NCI-H524 (cell line): ENCODE results near the gene ANXA7.
"Not testable (repeated sequence)": the region's sequence is repeated elsewhere in the genome, so short reads cannot be mapped to it uniquely, and the experiment has no call there.

Experiments
- DNase-seq, 2 experiments: peaks; one replicate each; lab custom pipeline; 2025; lab: John Stamatoyannopoulos, UW

Gene ANXA7

DNA sequence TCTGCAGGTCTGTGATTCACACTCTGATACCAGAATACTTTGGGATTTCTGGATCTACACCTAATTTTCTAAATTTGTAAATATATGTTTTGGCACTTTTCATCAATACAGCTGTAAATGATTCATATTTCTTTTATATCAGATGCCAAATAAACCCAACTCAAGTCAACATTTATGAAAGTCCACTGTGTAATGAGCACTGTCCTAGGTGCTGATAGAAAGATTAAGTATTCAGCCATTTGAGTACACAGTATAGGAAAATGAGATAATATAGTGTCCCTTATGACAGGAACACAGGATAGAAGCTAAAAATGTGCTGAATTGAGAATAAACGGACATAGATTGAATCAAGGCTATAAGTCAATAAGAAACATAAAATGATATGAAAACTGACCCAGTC is 6.4 kb downstream of the ANXA7 start:
- DNase-seq = no peak

GRCh38 chr10:73406846-73407245 is 7.0 kb downstream of the ANXA7 start:
- DNase-seq = no peak

- no peak for DNase-seq
These were observed 8.3 kb downstream of the ANXA7 start for GRCh38 chr10:73405556-73405955.

GRCh38 chr10:73404690-73405089 is 9.2 kb downstream of the ANXA7 start:
- DNase-seq = no peak

DNA sequence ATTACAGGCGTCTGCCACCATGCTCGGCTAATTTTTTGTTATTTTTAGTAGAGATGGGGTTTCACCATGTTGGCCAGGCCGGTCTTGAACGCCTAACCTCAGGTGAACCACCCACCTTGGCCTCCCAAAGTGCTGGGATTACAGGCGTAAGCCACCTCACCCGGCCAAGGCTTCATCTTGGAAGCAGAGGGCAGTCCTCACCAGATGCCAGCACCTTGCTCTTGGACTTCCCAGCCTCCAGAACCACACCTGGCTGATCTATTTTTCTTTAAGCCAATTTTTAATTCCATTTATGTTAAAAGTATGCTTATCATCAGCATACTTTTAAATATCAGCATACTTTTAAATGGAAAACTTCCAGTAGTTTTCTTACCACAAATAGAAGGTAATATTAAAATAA is 12.2 kb downstream of the ANXA7 start:
- no peak for DNase-seq

GRCh38 chr10:73399063-73399462 is 14.8 kb downstream of the ANXA7 start:
- DNase-seq = no peak

DNA sequence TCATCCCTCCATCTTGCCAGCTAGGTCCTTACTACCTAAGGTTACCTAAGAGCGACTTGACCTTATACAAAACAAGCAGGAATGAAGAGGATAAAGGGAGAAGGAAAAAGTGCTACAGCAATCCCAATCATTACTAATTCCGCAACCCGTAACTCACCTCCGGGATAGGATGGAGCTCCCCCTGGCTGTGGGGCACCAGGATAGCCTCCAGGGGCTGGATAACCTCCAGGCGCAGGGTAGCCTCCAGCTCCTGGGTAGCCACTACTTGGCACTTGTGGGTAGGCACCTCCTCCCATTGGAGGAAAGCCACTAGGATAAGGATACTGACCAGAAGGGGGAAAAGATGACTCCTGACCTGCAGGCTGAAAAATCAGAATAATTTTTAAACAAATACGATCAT is 15.8 kb downstream of the ANXA7 start:
- no peak for DNase-seq

- not testable (repeated sequence) for DNase-seq
These were observed 19.5 kb downstream of the ANXA7 start for GRCh38 chr10:73394325-73394724.

GRCh38 chr10:73388228-73388627 is 25.6 kb downstream of the ANXA7 start:
- DNase-seq = no peak

DNA sequence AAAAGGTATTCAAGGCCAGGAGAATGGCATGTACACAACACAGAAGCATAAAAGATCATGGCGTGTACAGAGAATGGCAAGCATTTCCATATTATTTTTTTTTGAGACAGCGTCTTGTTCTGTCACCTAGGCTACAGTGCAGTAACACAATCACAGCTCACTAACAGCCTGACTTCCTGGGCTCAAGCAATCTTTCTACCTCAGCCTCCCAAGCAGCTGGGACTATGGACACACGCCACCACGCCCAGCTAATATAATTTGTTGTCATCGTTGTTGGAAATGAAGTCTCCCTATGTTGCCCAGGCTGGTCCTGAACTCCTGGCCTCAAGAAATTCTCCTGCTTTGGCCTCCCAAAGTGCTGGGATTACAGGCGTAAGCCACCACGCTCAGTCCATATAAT is 27.3 kb downstream of the ANXA7 start:
- no peak for DNase-seq

- no peak for DNase-seq
These were observed 34.7 kb downstream of the ANXA7 start for GRCh38 chr10:73379064-73379748.

DNA sequence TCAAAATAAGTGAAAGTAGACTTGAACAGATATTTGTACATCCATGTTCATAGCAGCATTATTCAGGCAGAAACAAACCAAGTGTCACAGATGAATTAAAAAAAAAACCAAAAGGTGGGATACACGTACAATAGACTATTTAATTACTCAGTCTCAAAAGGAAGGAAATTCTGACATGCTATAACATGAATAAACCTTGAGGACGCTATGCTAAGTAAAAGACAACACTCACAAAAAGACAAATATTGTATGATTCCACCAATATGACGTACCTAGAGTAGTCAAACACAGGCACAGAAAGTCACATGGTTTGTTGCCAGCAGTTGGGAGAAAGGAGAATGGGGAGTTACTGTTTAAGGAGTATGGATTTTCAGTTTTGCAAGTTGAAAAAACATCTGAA is 37.2 kb downstream of the ANXA7 start:
- DNase-seq = no peak

- DNase-seq = no peak
These were observed 45.6 kb downstream of the ANXA7 start for GRCh38 chr10:73368238-73368637.

DNA sequence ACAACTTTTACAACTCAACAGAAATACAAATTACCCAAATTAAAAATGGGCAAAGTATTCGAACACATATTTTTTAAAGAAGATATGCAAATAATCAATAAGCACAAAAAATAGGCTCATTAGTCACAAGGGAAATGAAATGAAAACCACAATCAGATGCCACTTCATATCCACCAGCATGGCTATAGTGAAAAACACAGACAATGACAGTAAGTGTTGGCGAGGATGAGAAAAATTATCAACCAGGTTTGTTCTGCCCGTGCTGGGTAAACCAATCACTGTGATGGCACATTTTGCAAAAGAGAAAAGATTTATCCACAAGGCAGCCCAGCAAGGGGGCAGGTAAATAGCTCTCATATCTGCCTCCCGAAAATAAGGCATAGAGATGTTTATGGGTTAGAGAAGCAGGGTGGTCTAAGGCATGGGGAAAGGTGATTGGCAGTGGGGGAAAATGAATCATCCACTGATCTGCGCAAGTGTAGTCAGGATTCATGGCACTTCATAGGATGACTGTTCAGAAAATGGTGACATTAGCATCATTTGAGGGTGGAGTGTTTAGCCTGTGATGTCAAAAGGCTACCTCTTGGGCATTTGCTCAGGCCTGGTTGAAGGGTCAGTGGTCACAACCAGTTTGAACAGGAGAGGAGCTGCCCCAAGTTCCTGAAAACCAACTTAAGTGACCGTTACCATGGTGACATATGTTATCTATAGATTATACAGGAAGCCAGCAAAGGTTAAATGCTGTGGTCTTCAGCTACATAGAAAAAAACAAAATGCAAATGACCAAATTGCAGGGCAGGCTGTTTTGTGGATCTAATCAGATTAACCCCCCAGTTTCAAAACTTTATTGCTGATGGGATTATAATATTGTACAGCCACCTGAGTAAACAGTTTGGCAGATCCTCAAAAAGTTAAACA is 47.2 kb downstream of the ANXA7 start:
- DNase-seq = no peak

GRCh38 chr10:73364964-73365363 is 48.9 kb downstream of the ANXA7 start:
- DNase-seq = no peak

DNA sequence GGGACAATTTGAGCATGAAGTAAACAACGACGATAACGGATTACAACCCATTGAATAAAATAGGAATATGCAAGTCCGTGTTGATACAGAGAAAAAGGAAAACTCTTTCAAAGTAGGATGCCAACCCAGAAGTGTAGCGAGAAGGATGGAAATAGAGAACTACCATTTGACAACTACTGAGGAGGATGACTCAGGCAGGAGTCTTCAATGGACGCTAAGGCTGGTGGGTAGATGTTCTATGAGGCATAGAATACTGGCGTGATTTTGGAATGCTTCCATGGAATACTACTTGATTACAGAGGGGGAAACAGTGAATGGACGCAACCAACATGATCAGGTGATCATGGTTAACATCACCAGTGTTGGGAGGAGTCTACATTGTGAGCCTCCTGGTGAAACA is 54.4 kb downstream of the ANXA7 start:
- no peak for DNase-seq

- DNase-seq = peak; percentile 72 to 86
These were observed 55.3 kb downstream of the ANXA7 start, which contains the start of gene CFAP70 for GRCh38 chr10:73358331-73359279. TSS of gene CFAP70 (minus strand) at chr10:73358864. CDS start at chr10:73354796, 4,068 bp downstream.

- no peak for DNase-seq
These were observed 56.0 kb downstream of the ANXA7 start for GRCh38 chr10:73357821-73358220.

DNA sequence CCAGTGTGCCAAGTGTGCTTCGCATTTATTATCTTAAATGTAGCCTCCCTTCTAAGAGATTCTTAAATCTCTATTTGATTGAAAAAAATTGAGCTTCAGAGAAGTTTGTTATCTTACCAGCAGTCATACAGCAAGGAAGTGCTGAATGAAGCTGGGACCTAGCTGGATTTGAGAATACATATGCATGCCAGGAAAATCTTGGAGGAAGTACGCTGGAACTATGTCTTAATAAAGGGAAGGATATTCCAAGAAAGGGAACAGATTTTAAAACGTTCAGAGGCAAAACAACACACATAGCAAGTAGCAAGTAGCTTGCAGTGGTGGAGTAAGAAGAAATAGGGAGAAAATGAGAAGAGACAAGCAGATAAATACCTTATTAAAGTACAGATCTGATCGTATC is 56.7 kb downstream of the ANXA7 start:
- DNase-seq = no peak

- no peak for DNase-seq
These were observed 69.6 kb downstream of the ANXA7 start for GRCh38 chr10:73344269-73344668.

GRCh38 chr10:73340121-73340520 is 73.7 kb downstream of the ANXA7 start:
- no peak for DNase-seq

GRCh38 chr10:73339436-73339835 is 74.4 kb downstream of the ANXA7 start:
- DNase-seq = no peak
